Uterus (tissue), 4 donors: Measurements from ENCODE around the gene TRPC4AP. TPM values are rescaled to one million over a fixed set of nuclear protein-coding genes. Genes with fewer than 3 reads are reported as not detected.

Experiments
- DNase-seq, 2 donors: peaks; one replicate each; pipeline ENCODE4 v3.0.0-alpha.2; 2019 to 2020
- H3K27ac ChIP-seq, 2 donors: fragments of 200-600 bp; sonication (generic); 1 replicate in 1 of 2; 2 replicates in 1 of 2; pipeline ENCODE4 v1.5.1; 2016 to 2018
- H3K27me3 ChIP-seq, 2 donors: fragments of 200-600 bp; sonication (generic); one replicate each; pipeline ENCODE4 v1.5.1; 2018 to 2019; ENCODE audit warnings: control low read depth in 1 of 2
- H3K36me3 ChIP-seq, 2 donors: fragments of 200-600 bp; sonication (generic); one replicate each; pipeline ENCODE4 v1.5.1; 2019; ENCODE audit warnings: control low read depth in 1 of 2
- H3K4me1 ChIP-seq, 2 donors: fragments of 200-600 bp; sonication (generic); one replicate each; pipeline ENCODE4 v1.5.1; 2018 to 2019; ENCODE audit warnings: control low read depth in 1 of 2
- H3K4me3 ChIP-seq, 2 donors: fragments of 200-600 bp; sonication (generic); 1 replicate in 1 of 2; 2 replicates in 1 of 2; pipeline ENCODE4 v1.5.1; 2018 to 2019; ENCODE audit warnings: mild to moderate bottlenecking in 1 of 2
- H3K9me3 ChIP-seq, 2 donors: fragments of 200-600 bp; sonication (generic); one replicate each; pipeline ENCODE4 v1.5.1; 2019; ENCODE audit warnings: control low read depth in 1 of 2
- CTCF ChIP-seq, 4 experiments: fragments of 200-600 bp in 2 of 4; fragments of 450-650 bp in 2 of 4; sonication (generic) in 2 of 4; IDR thresholded peaks; one replicate each; pipeline ENCODE4 v1.5.1; 2016 to 2019; ENCODE audit warnings: antibody characterized with exemption in 4 of 4, mild to moderate bottlenecking in 2 of 4, moderate library complexity in 1 of 4
- POLR2A ChIP-seq, 2 donors: fragments of 450-650 bp; IDR thresholded peaks; one replicate each; pipeline ENCODE4 v1.6.1; 2016; ENCODE audit warnings: antibody characterized with exemption in 2 of 2, mild to moderate bottlenecking in 1 of 2, moderate library complexity in 1 of 2
- intact Hi-C: fragments of 100-400 bp; cut with DNase I; formaldehyde crosslinking; loops from one replicate; pipeline ENCODE4 v1.15.1; 2023; ENCODE audit warnings: low total_unique reads
- total RNA-seq, 4 donors: library from RNA; depleted of rRNA in 3 of 4; stranded (reverse); fragments of >200 nt in 3 of 4; gene quantifications; one replicate each; pipeline versions ENCODE4 v1.1.0 to v1.2.4, GENCODE V29; 2014 to 2023
- donor health status: DM: yes; HTN: yes; CAD: no.

TRPC4AP gene
- total RNA-seq, 4 donors from 2014 or later, result 20.0 to 77.5 (median 49.6) TPM

GRCh38 chr20:35003211-35004031, 89.2 kb downstream of the TRPC4AP start:
- intact Hi-C loops, result no loop called here
- Histone ChIP-seq H3K4me1 (no peaks in the 10 kb centered on the region), H3K27me3 (no peaks in the 10 kb centered on the region), H3K4me3 (no peak overlapping the region), H3K27ac (no peak overlapping the region), H3K9me3 (no peaks in the 10 kb centered on the region), H3K36me3 (no peaks in the 10 kb centered on the region)
- TF ChIP-seq CTCF (IDR thresholded peaks at IDR 0.05), result no peak
- no peak for TF ChIP-seq POLR2A (IDR thresholded peaks at IDR 0.05)
- no peak for DNase-seq

- DNase-seq, result no peak
- Histone ChIP-seq H3K4me3 (no peak overlapping the region), H3K27ac (no peak overlapping the region), H3K36me3 (no peaks in the 10 kb centered on the region), H3K9me3 (no peaks in the 10 kb centered on the region), H3K27me3 (no peaks in the 10 kb centered on the region), H3K4me1 (no peaks in the 10 kb centered on the region)
- TF ChIP-seq CTCF (IDR thresholded peaks at IDR 0.05), result no peak
- no peak for TF ChIP-seq POLR2A (IDR thresholded peaks at IDR 0.05)
- intact Hi-C loops, result no loop called here
Measured at GRCh38 chr20:35002426-35003210, 90.0 kb downstream of the TRPC4AP start.

GRCh38 chr20:35001596-35002362, 90.8 kb downstream of the TRPC4AP start:
- no peak for DNase-seq
- TF ChIP-seq CTCF (IDR thresholded peaks at IDR 0.05) (no peak), POLR2A (IDR thresholded peaks at IDR 0.05) (no peak)
- intact Hi-C loops, result no loop called here
- Histone ChIP-seq H3K4me3 (no peak overlapping the region), H3K36me3 (no peaks in the 10 kb centered on the region), H3K9me3 (no peaks in the 10 kb centered on the region), H3K27ac (no peak overlapping the region), H3K4me1 (no peaks in the 10 kb centered on the region), H3K27me3 (no peaks in the 10 kb centered on the region)

GRCh38 chr20:35000922-35001595, 91.5 kb downstream of the TRPC4AP start:
- Histone ChIP-seq H3K4me3 (no peak overlapping the region), H3K27me3 (no peaks in the 10 kb centered on the region), H3K27ac (no peak overlapping the region), H3K4me1 (no peaks in the 10 kb centered on the region), H3K9me3 (no peaks in the 10 kb centered on the region), H3K36me3 (no peaks in the 10 kb centered on the region)
- TF ChIP-seq POLR2A (IDR thresholded peaks at IDR 0.05), result no peak
- no peak for TF ChIP-seq CTCF (IDR thresholded peaks at IDR 0.05)
- intact Hi-C loops, result no loop called here
- DNase-seq, result no peak
